Left lung (tissue), 10 donors: Measurements from ENCODE around the gene CHRNB1. TPM values are rescaled to one million over a fixed set of nuclear protein-coding genes. Genes with fewer than 3 reads are reported as not detected.

ENCODE experiments used
- ATAC-seq: fragments of 200-7000 bp; cut with Tn5 transposase; one replicate; pipeline ENCODE4 v1.9.1; 2020; ENCODE audit warnings: moderate library complexity
- DNase-seq, 4 donors: peaks; one replicate each; pipeline ENCODE4 v3.0.0-alpha.2; 2013 to 2020
- H3K27ac ChIP-seq, 2 donors: fragments of 200-600 bp; sonication (generic) in 1 of 2; one replicate each; pipeline versions ENCODE4 v1.5.0 to v1.8.0; 2020 to 2021
- H3K27me3 ChIP-seq, 2 donors: fragments of 200-600 bp; sonication (generic) in 1 of 2; one replicate each; pipeline versions ENCODE4 v1.5.0 to v1.8.0; 2020 to 2021
- H3K36me3 ChIP-seq, 2 donors: fragments of 200-600 bp; sonication (generic) in 1 of 2; one replicate each; pipeline versions ENCODE4 v1.5.0 to v1.8.0; 2020 to 2021
- H3K4me1 ChIP-seq, 2 donors: fragments of 200-600 bp; one replicate each; pipeline ENCODE4 v1.8.0; 2021
- H3K4me3 ChIP-seq, 2 donors: fragments of 200-600 bp; sonication (generic) in 1 of 2; one replicate each; pipeline versions ENCODE4 v1.5.0 to v1.8.0; 2020 to 2021; ENCODE audit warnings: mild to moderate bottlenecking in 1 of 2
- H3K9me3 ChIP-seq, 2 donors: fragments of 200-600 bp; sonication (generic) in 1 of 2; one replicate each; pipeline versions ENCODE4 v1.5.0 to v1.8.0; 2020 to 2021
- CTCF ChIP-seq, 2 donors: fragments of 200-600 bp; sonication (generic) in 1 of 2; IDR thresholded peaks; one replicate each; pipeline versions ENCODE4 v1.5.0 to v1.8.0; 2021; ENCODE audit warnings: antibody characterized with exemption in 2 of 2
- intact Hi-C, 2 donors: fragments of 100-400 bp; cut with DNase I; formaldehyde crosslinking; loops; one replicate each; pipeline versions ENCODE4 v1.11.2 to v1.14.2; 2022
- polyA plus RNA-seq, 6 donors: library from polyadenylated mRNA; unstranded; fragments of 120-200 nt; gene quantifications; one replicate each; pipeline ENCODE4 v1.2.1, GENCODE V29; 2013; ENCODE audit not compliant: insufficient read length in 6 of 6
- total RNA-seq, 2 donors: library from RNA; stranded (reverse); fragmentation: NEBNext Ultra II Directional; extraction: Animal tissue kit (Norgen Biotek cat#: 25700); gene quantifications; one replicate each; pipeline ENCODE4 v1.2.1, GENCODE V29; 2021
- donor health status: DM: no; HTN: yes; CAD: no.
- donor health status: DM: no; HTN: no; CAD: no.

The CHRNB1 gene
- total and polyA plus RNA-seq, 8 donors, result 7.0 to 12.1 (median 9.9) TPM

- Histone ChIP-seq H3K9me3 (no peaks in the 10 kb centered on the region), H3K27ac (peak overlapping the region; percentile 53 to 93), H3K36me3 (no peaks in the 10 kb centered on the region), H3K4me1 (peaks cover 32 to 63% of the 10 kb centered on the region in 2 donors), H3K27me3 (no peaks in the 10 kb centered on the region), H3K4me3 (no peak overlapping the region)
- ATAC-seq (no peak), DNase-seq (no peak)
- intact Hi-C loops, result no loop called here
- TF ChIP-seq CTCF (IDR thresholded peaks at IDR 0.05), result no peak
These were observed 31.6 kb downstream of the CHRNB1 start for GRCh38 chr17:7476494-7476893.

DNA sequence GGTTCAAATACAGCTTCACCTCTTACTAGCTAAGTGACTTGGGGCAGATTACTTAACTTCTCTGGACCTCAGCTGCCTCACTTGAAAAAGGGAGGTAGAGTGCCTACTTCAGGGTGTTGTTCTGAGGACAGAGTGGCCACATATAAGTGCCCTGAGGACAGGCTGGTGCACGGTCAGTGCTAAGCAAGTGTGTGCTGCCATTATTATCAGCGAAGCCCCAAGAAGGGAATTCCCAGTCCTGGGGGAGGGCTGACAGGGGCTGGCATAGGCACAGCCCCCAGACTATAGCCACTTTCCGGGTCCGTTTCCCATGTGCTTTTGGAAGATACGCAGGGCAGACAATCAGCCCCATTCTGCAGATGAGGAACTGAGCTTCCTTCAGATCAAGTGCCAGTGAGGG, 32.1 kb downstream of the CHRNB1 start:
- Histone ChIP-seq H3K9me3 (no peaks in the 10 kb centered on the region), H3K4me3 (peak overlapping the region in 1 of 2 donors; percentile 86), H3K36me3 (no peaks in the 10 kb centered on the region), H3K27me3 (no peaks in the 10 kb centered on the region), H3K4me1 (peaks cover 32 to 59% of the 10 kb centered on the region in 2 donors), H3K27ac (peak overlapping the region; percentile 93 to 100)
- no peak for TF ChIP-seq CTCF (IDR thresholded peaks at IDR 0.05)
- intact Hi-C loops, result no loop called here
- DNase-seq (no peak), ATAC-seq (no peak)

DNA sequence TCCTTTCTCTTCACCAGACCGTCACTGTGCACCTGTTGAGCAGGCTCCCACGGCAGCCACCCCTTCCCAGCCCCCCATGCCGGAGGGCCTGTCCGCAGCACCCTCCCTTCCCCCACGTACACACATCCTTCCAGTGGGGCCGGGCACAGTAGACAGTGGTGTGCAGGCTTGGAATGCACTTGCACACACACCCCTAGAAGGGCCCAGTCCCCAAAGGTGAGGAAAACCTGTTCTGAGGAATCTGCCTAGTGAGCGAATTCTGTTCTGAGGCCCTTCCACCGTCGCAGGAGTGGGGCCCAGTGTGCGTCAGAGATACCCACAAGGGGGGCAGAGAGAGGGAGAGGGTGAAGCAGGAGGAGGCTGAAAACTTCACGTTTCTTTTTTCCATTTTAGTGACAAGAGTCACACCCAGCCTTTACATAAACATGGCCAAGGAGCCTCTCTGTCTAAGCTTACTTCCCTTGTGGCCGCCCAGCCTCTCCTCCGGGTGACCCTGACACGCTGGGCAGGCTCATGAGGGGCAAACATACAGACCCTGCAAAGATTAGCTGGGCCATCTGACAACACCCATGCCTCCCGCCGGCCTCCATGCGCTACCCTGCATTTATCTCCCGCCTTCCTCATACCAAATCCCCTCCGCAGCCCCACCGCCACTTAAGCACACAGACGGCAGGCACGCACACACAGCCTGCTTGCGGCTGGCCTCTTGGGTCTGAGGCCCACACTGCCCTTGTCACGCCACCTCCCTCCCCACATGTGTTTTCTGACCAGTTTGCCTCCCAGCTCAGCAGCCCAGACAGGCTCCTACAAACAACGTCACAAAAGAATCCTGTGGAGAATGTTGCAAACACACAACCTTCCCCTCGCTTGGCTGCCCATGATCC, 32.8 kb downstream of the CHRNB1 start:
- Histone ChIP-seq H3K9me3 (no peaks in the 10 kb centered on the region), H3K27ac (peak overlapping the region; percentile 93 to 100), H3K4me3 (peak overlapping the region; percentile 78 to 86), H3K4me1 (peaks cover 32 to 59% of the 10 kb centered on the region in 2 donors), H3K27me3 (no peaks in the 10 kb centered on the region), H3K36me3 (no peaks in the 10 kb centered on the region)
- peak; percentile 46 to 81 (median 68) for DNase-seq
- peak; percentile 38 for ATAC-seq
- intact Hi-C loops, result no loop called here
- TF ChIP-seq CTCF (IDR thresholded peaks at IDR 0.05), result no peak

GRCh38 chr17:7478276-7479212, 33.7 kb downstream of the CHRNB1 start:
- intact Hi-C loops, result no loop called here
- H3K36me3 ChIP-seq, result no peaks in the 10 kb centered on the region
- peak overlapping the region; percentile 78 to 86 for H3K4me3 ChIP-seq
- no peaks in the 10 kb centered on the region for H3K9me3 ChIP-seq
- H3K4me1 ChIP-seq, result peaks cover 35 to 65% of the 10 kb centered on the region in 2 donors
- peak; percentile 31 for ATAC-seq
- peak overlapping the region; percentile 93 to 100 for H3K27ac ChIP-seq
- peak; percentile 36 to 88 (median 72) for DNase-seq
- TF ChIP-seq CTCF (IDR thresholded peaks at IDR 0.05), result no peak
- H3K27me3 ChIP-seq, result no peaks in the 10 kb centered on the region
